ENCODE measurements around the gene KCNA10.

- TF ChIP-seq POLR2AphosphoS5 (IDR thresholded peaks at IDR 0.05) (no peak), POLR2A (IDR thresholded peaks at IDR 0.05) (no peak), CTCF (IDR thresholded peaks at IDR 0.05) (no peak)
Measured at GRCh38 chr1:110478886-110479285, 40.1 kb downstream of the KCNA10 start.
